ENCODE data around the gene TMEM18.

The TMEM18 gene

GRCh38 chr2:654896-655295 lies 22.3 kb downstream of the TMEM18 start:
- Histone ChIP-seq H3K36me3 (ENCODE audit: control insufficient read depth in 1 of 2, insufficient read depth in 2 of 2, low read length in 2 of 2) (no peaks in the 10 kb centered on the region), H3K27ac (ENCODE audit: low read depth, low read length) (no peak overlapping the region), H3K4me3 (ENCODE audit: low read depth in 1 of 2, low read length in 2 of 2) (no peak overlapping the region), H3K27me3 (ENCODE audit: control insufficient read depth in 1 of 2, insufficient read depth in 2 of 2, low read length in 2 of 2) (peaks cover 0 to 4% of the 10 kb centered on the region in 2 donors), H3K4me1 (ENCODE audit: control insufficient read depth in 1 of 2, insufficient read depth in 2 of 2, low read length in 2 of 2) (no peaks in the 10 kb centered on the region), H3K9me3 (ENCODE audit: control insufficient read depth in 1 of 2, low read length in 2 of 2) (no peaks in the 10 kb centered on the region), H3K9ac (ENCODE audit: low read depth in 1 of 2, low read length in 2 of 2) (no peak overlapping the region)

- no peaks in the 10 kb centered on the region for H3K4me1 ChIP-seq (ENCODE audit: control insufficient read depth in 1 of 2, insufficient read depth in 2 of 2, low read length in 2 of 2)
- H3K27me3 ChIP-seq (ENCODE audit: control insufficient read depth in 1 of 2, insufficient read depth in 2 of 2, low read length in 2 of 2): no peaks in the 10 kb centered on the region
- no peak overlapping the region for H3K4me3 ChIP-seq (ENCODE audit: low read depth in 1 of 2, low read length in 2 of 2)
- H3K9ac ChIP-seq (ENCODE audit: low read depth in 1 of 2, low read length in 2 of 2): no peak overlapping the region
- H3K27ac ChIP-seq (ENCODE audit: low read depth, low read length): no peak overlapping the region
- no peaks in the 10 kb centered on the region for H3K9me3 ChIP-seq (ENCODE audit: control insufficient read depth in 1 of 2, low read length in 2 of 2)
- H3K36me3 ChIP-seq (ENCODE audit: control insufficient read depth in 1 of 2, insufficient read depth in 2 of 2, low read length in 2 of 2): no peaks in the 10 kb centered on the region
Measured at GRCh38 chr2:653645-654425, 23.4 kb downstream of the TMEM18 start.

- Histone ChIP-seq H3K4me1 (ENCODE audit: control insufficient read depth in 1 of 2, insufficient read depth in 2 of 2, low read length in 2 of 2) (no peaks in the 10 kb centered on the region), H3K9ac (ENCODE audit: low read depth in 1 of 2, low read length in 2 of 2) (no peak overlapping the region), H3K36me3 (ENCODE audit: control insufficient read depth in 1 of 2, insufficient read depth in 2 of 2, low read length in 2 of 2) (no peaks in the 10 kb centered on the region), H3K27me3 (ENCODE audit: control insufficient read depth in 1 of 2, insufficient read depth in 2 of 2, low read length in 2 of 2) (no peaks in the 10 kb centered on the region), H3K9me3 (ENCODE audit: control insufficient read depth in 1 of 2, low read length in 2 of 2) (no peaks in the 10 kb centered on the region), H3K27ac (ENCODE audit: low read depth, low read length) (no peak overlapping the region), H3K4me3 (ENCODE audit: low read depth in 1 of 2, low read length in 2 of 2) (no peak overlapping the region)
Measured at GRCh38 chr2:652881-653480, 24.2 kb downstream of the TMEM18 start.

- Histone ChIP-seq H3K9me3 (ENCODE audit: control insufficient read depth in 1 of 2, low read length in 2 of 2) (no peaks in the 10 kb centered on the region), H3K4me3 (ENCODE audit: low read depth in 1 of 2, low read length in 2 of 2) (no peak overlapping the region), H3K36me3 (ENCODE audit: control insufficient read depth in 1 of 2, insufficient read depth in 2 of 2, low read length in 2 of 2) (no peaks in the 10 kb centered on the region), H3K27ac (ENCODE audit: low read depth, low read length) (no peak overlapping the region), H3K9ac (ENCODE audit: low read depth in 1 of 2, low read length in 2 of 2) (no peak overlapping the region), H3K4me1 (ENCODE audit: control insufficient read depth in 1 of 2, insufficient read depth in 2 of 2, low read length in 2 of 2) (no peaks in the 10 kb centered on the region), H3K27me3 (ENCODE audit: control insufficient read depth in 1 of 2, insufficient read depth in 2 of 2, low read length in 2 of 2) (no peaks in the 10 kb centered on the region)
Measured at GRCh38 chr2:651951-652373, 25.2 kb downstream of the TMEM18 start.

GRCh38 chr2:650343-651310 lies 26.6 kb downstream of the TMEM18 start:
- Histone ChIP-seq H3K27me3 (ENCODE audit: control insufficient read depth in 1 of 2, insufficient read depth in 2 of 2, low read length in 2 of 2) (no peaks in the 10 kb centered on the region), H3K4me3 (ENCODE audit: low read depth in 1 of 2, low read length in 2 of 2) (no peak overlapping the region), H3K4me1 (ENCODE audit: control insufficient read depth in 1 of 2, insufficient read depth in 2 of 2, low read length in 2 of 2) (no peaks in the 10 kb centered on the region), H3K9me3 (ENCODE audit: control insufficient read depth in 1 of 2, low read length in 2 of 2) (no peaks in the 10 kb centered on the region), H3K27ac (ENCODE audit: low read depth, low read length) (no peak overlapping the region), H3K9ac (ENCODE audit: low read depth in 1 of 2, low read length in 2 of 2) (no peak overlapping the region), H3K36me3 (ENCODE audit: control insufficient read depth in 1 of 2, insufficient read depth in 2 of 2, low read length in 2 of 2) (no peaks in the 10 kb centered on the region)

- Histone ChIP-seq H3K27ac (ENCODE audit: low read depth, low read length) (no peak overlapping the region), H3K27me3 (ENCODE audit: control insufficient read depth in 1 of 2, insufficient read depth in 2 of 2, low read length in 2 of 2) (no peaks in the 10 kb centered on the region), H3K9me3 (ENCODE audit: control insufficient read depth in 1 of 2, low read length in 2 of 2) (no peaks in the 10 kb centered on the region), H3K9ac (ENCODE audit: low read depth in 1 of 2, low read length in 2 of 2) (no peak overlapping the region), H3K4me3 (ENCODE audit: low read depth in 1 of 2, low read length in 2 of 2) (no peak overlapping the region), H3K36me3 (ENCODE audit: control insufficient read depth in 1 of 2, insufficient read depth in 2 of 2, low read length in 2 of 2) (no peaks in the 10 kb centered on the region), H3K4me1 (ENCODE audit: control insufficient read depth in 1 of 2, insufficient read depth in 2 of 2, low read length in 2 of 2) (no peaks in the 10 kb centered on the region)
Measured at GRCh38 chr2:649426-650342, 27.5 kb downstream of the TMEM18 start.

- Histone ChIP-seq H3K4me3 (ENCODE audit: low read depth in 1 of 2, low read length in 2 of 2) (no peak overlapping the region), H3K27me3 (ENCODE audit: control insufficient read depth in 1 of 2, insufficient read depth in 2 of 2, low read length in 2 of 2) (no peaks in the 10 kb centered on the region), H3K9me3 (ENCODE audit: control insufficient read depth in 1 of 2, low read length in 2 of 2) (no peaks in the 10 kb centered on the region), H3K27ac (ENCODE audit: low read depth, low read length) (no peak overlapping the region), H3K36me3 (ENCODE audit: control insufficient read depth in 1 of 2, insufficient read depth in 2 of 2, low read length in 2 of 2) (no peaks in the 10 kb centered on the region), H3K9ac (ENCODE audit: low read depth in 1 of 2, low read length in 2 of 2) (no peak overlapping the region), H3K4me1 (ENCODE audit: control insufficient read depth in 1 of 2, insufficient read depth in 2 of 2, low read length in 2 of 2) (no peaks in the 10 kb centered on the region)
Measured at GRCh38 chr2:648476-649424, 28.5 kb downstream of the TMEM18 start.

- H3K9ac ChIP-seq (ENCODE audit: low read depth in 1 of 2, low read length in 2 of 2): no peak overlapping the region
- H3K4me3 ChIP-seq (ENCODE audit: low read depth in 1 of 2, low read length in 2 of 2): no peak overlapping the region
- H3K27me3 ChIP-seq (ENCODE audit: control insufficient read depth in 1 of 2, insufficient read depth in 2 of 2, low read length in 2 of 2): no peaks in the 10 kb centered on the region
- no peaks in the 10 kb centered on the region for H3K4me1 ChIP-seq (ENCODE audit: control insufficient read depth in 1 of 2, insufficient read depth in 2 of 2, low read length in 2 of 2)
- no peaks in the 10 kb centered on the region for H3K36me3 ChIP-seq (ENCODE audit: control insufficient read depth in 1 of 2, insufficient read depth in 2 of 2, low read length in 2 of 2)
- no peaks in the 10 kb centered on the region for H3K9me3 ChIP-seq (ENCODE audit: control insufficient read depth in 1 of 2, low read length in 2 of 2)
- no peak overlapping the region for H3K27ac ChIP-seq (ENCODE audit: low read depth, low read length)
Measured at GRCh38 chr2:647691-648231, 29.4 kb downstream of the TMEM18 start.

Measured in duodenal mucosa (tissue), 2 donors.